K562 (cell line): Measurements from ENCODE around the gene SFPQ. TPM values are rescaled to one million over a fixed set of nuclear protein-coding genes. Genes with fewer than 3 reads are reported as not detected.
"Not testable (repeated sequence)": the region's sequence is repeated elsewhere in the genome, so short reads cannot be mapped to it uniquely, and the experiment has no call there.

ENCODE experiments used
- ATAC-seq: fragments of 200-7000 bp; cut with Tn5 transposase; 3 replicates; pipeline ENCODE4 v1.9.1; 2020; ENCODE audit warnings: moderate library complexity
- BruUV-seq: library from RNA; stranded (reverse); fragments of 400-500 nt; replicated peaks from 2 replicates; lab custom pipeline; 2021; lab: Mats Ljungman, UMichigan
- CTCF ChIA-PET: fragments of 300-600 bp; formaldehyde crosslinking; extraction: SDS; loops from one replicate; lab custom pipeline; 2021; ENCODE audit warnings: low intra/inter-chr PET ratio; lab: Yijun Ruan, JAX
- POLR2A ChIA-PET: fragments of 300-600, 350-650 bp; sonication (Branson Sonifier 250); formaldehyde crosslinking; extraction: SDS; loops from one replicate; lab custom pipeline; 2021; ENCODE audit warnings: antibody characterized with exemption, inconsistent platforms; lab: Yijun Ruan, JAX
- DNase-seq, 4 experiments: peaks; one replicate each; pipeline versions ENCODE4 v3.0.0 to v3.0.0-alpha.2; 2011 to 2018; ENCODE audit warnings: low spot score in 3 of 4, mixed read lengths in 3 of 4; ENCODE audit errors: extremely low read depth in 1 of 4
- FAIRE-seq: peaks from 2 replicates; lab custom pipeline; 2011; peaks lifted over from hg19 to GRCh38; lab: Jason Lieb, UNC
- H2AFZ ChIP-seq: 2 replicates; pipeline ENCODE4 v1.6.0; 2011; ENCODE audit warnings: low read depth, low read length, control low read depth, inconsistent platforms
- H3K27ac ChIP-seq: fragments of 200-600 bp; 3 replicates; pipeline ENCODE4 v1.8.0; 2011; ENCODE audit warnings: low read depth, mild to moderate bottlenecking, control low read depth, inconsistent platforms, low read length, moderate library complexity, mixed read lengths; ENCODE audit errors: extremely low read depth
- H3K27me3 ChIP-seq, 2 experiments: fragments of 300-600 bp in 1 of 2; 2 replicates in 1 of 2; 3 replicates in 1 of 2; pipeline versions ENCODE4 v1.6.0 to v1.8.0; 2011; ENCODE audit warnings: inconsistent platforms in 2 of 2, low read length in 2 of 2, mild to moderate bottlenecking in 1 of 2, mixed read lengths in 1 of 2, moderate library complexity in 1 of 2; ENCODE audit not compliant: control insufficient read depth in 2 of 2, insufficient read depth in 2 of 2
- H3K36me3 ChIP-seq: fragments of 300-600 bp; 3 replicates; pipeline ENCODE4 v1.8.0; 2011; ENCODE audit warnings: mild to moderate bottlenecking, low read length, inconsistent platforms; ENCODE audit not compliant: control insufficient read depth, insufficient read depth
- H3K4me1 ChIP-seq, 2 experiments: fragments of 200-600 bp in 1 of 2; replicated peaks in 1 of 2; 2 replicates in 1 of 2; 3 replicates in 1 of 2; pipeline versions ENCODE4 v1.5.1 to v1.8.0; 2011; ENCODE audit warnings: inconsistent platforms in 2 of 2, low read length in 2 of 2, mild to moderate bottlenecking in 1 of 2, mixed read lengths in 1 of 2, moderate library complexity in 1 of 2; ENCODE audit not compliant: control insufficient read depth in 2 of 2, insufficient read depth in 2 of 2
- H3K4me2 ChIP-seq: 2 replicates; pipeline ENCODE4 v1.6.1; 2011; ENCODE audit warnings: low read length, control low read depth, inconsistent platforms, mixed read lengths; ENCODE audit not compliant: insufficient read depth
- H3K4me3 ChIP-seq: fragments of 200-600 bp; sonication (generic), shearing (Covaris generic); 2 replicates; pipeline ENCODE4 v1.5.1; 2016; ENCODE audit warnings: control low read depth, inconsistent platforms
- H3K79me2 ChIP-seq: fragments of 200-600 bp; 3 replicates; pipeline ENCODE4 v1.8.0; 2011; ENCODE audit warnings: low read length, inconsistent platforms; ENCODE audit not compliant: control insufficient read depth, insufficient read depth
- H3K9ac ChIP-seq, 2 experiments: 2 replicates each; pipeline versions ENCODE4 v1.6.0 to v1.6.1; 2011; ENCODE audit warnings: low read depth in 2 of 2, low read length in 2 of 2, control low read depth in 1 of 2, inconsistent platforms in 1 of 2, mild to moderate bottlenecking in 1 of 2, mixed read lengths in 1 of 2; ENCODE audit not compliant: insufficient read depth in 1 of 2
- H3K9me1 ChIP-seq: one replicate; pipeline ENCODE4 v1.6.0; 2011; ENCODE audit warnings: inconsistent platforms, mild to moderate bottlenecking, low read length, moderate library complexity; ENCODE audit not compliant: control insufficient read depth, insufficient read depth
- H3K9me3 ChIP-seq: replicated peaks from 2 replicates; pipeline ENCODE4 v1.5.1; 2011; ENCODE audit warnings: low read depth, low read length, inconsistent platforms; ENCODE audit not compliant: control insufficient read depth, insufficient read depth
- H4K20me1 ChIP-seq: replicated peaks from 2 replicates; pipeline ENCODE4 v1.6.1; 2011; ENCODE audit warnings: low read length, inconsistent platforms, mixed read lengths; ENCODE audit not compliant: control insufficient read depth, insufficient read depth
- WGBS: fragments of 100-300 bp; shearing (Covaris generic); methylation state at CpG from one replicate; pipeline ENCODE4 v1.1.6; 2016; ENCODE audit warnings: low coverage, mixed read lengths; ENCODE audit not compliant: insufficient coverage; ENCODE audit errors: missing lambda C conversion rate; 5-methylcytosine and 5-hydroxymethylcytosine counted together
- in situ Hi-C: fragments of 300-500 bp; cut with MboI; formaldehyde crosslinking; loops from 4 replicates; pipeline ENCODE4 v1.15.0; 2018; ENCODE audit warnings: inconsistent platforms, mixed read lengths
- intact Hi-C: fragments of 100-400 bp; cut with micrococcal nuclease; formaldehyde crosslinking; loops from 2 replicates; pipeline ENCODE4 v1.14.2; 2022
- polyA plus RNA-seq, 8 experiments: library from polyadenylated mRNA; depleted of rRNA in 4 of 8; stranded (reverse) in 5 of 8; unstranded in 3 of 8; fragments of >200 nt; fragmentation: Nextera tagmentation in 2 of 8; fragmentation: Illumina TruSeq in 1 of 8; extraction: Ambion mirVana in 2 of 8; extraction: Trizol in 1 of 8; gene quantifications; 2 replicates each; pipeline versions ENCODE4 v1.2.1 to v1.2.3, GENCODE V29; 2011 to 2014; ENCODE audit warnings: inconsistent platforms in 1 of 8, missing spikeins in 1 of 8
- total RNA-seq, 7 experiments: library from RNA; depleted of rRNA in 6 of 7; stranded (reverse); fragments of >200 nt in 6 of 7; fragmentation: Illumina TruSeq in 2 of 7; extraction: Trizol in 2 of 7; gene quantifications; 2 replicates each; pipeline versions ENCODE4 v1.2.1 to v1.2.3, GENCODE V29; 2011 to 2021; ENCODE audit warnings: low replicate concordance in 1 of 7

Gene SFPQ
- total and polyA plus RNA-seq, 9 of the 15 experiments (the other 6 are each of a cell fraction or from before 2014, with no cell fraction given), result 69.7 to 562 (median 399) TPM

DNA sequence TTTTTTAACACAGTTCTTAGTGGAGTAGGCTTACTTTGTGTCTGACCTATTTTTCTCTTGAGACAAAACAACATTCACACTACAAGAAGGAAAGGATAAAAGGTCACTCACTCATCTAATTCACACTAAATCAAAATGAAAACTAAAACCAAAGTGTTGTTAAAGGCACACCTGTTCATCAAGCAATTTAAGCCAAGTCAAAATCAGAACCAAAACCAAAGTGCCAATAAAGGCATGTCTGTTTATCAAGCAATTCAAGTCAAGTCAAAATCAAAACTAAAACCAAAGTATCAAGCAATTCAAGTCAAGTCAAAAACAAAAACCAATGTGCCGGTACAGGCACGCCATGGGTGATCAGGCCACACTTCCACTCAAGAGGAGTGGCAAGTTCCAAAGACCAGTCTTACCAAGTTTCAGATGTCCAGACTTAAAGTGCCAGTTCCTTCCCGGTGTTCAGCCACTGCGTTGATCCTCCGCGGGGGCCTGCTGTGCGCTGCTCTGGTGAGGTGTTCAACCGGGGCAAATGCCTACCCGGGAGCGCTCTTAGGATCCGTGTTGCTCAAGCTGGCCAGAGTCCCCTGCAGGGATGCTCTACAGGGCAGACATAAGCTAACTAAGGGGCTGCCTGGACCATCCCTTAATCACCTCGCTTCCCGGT lies 46.9 kb downstream of the SFPQ start:
- H3K79me2 ChIP-seq, H3K4me3 ChIP-seq, H3K4me2 ChIP-seq, H3K27ac ChIP-seq, H3K4me1 ChIP-seq, H3K9me3 ChIP-seq, H3K9ac ChIP-seq, in situ Hi-C loops, H3K36me3 ChIP-seq, BruUV-seq, intact Hi-C loops, H4K20me1 ChIP-seq, DNase-seq, H3K27me3 ChIP-seq, H3K9me1 ChIP-seq, FAIRE-seq, CTCF ChIA-PET: not testable (repeated sequence)
- H2AFZ ChIP-seq, result peak overlapping the region; percentile 35; the same call in 1 of the 2 replicates
- WGBS, result 59% methylated on average over 13 of the region's 13 CpGs
- POLR2A ChIA-PET, result interaction anchor here (0.9 kb wide), 1 partner anchor 12 kb away, joined by 3 read pairs; no protein-coding TSS in a partner anchor
- ATAC-seq, result peak; percentile 33; the same call in 2 of the 3 replicates

DNA sequence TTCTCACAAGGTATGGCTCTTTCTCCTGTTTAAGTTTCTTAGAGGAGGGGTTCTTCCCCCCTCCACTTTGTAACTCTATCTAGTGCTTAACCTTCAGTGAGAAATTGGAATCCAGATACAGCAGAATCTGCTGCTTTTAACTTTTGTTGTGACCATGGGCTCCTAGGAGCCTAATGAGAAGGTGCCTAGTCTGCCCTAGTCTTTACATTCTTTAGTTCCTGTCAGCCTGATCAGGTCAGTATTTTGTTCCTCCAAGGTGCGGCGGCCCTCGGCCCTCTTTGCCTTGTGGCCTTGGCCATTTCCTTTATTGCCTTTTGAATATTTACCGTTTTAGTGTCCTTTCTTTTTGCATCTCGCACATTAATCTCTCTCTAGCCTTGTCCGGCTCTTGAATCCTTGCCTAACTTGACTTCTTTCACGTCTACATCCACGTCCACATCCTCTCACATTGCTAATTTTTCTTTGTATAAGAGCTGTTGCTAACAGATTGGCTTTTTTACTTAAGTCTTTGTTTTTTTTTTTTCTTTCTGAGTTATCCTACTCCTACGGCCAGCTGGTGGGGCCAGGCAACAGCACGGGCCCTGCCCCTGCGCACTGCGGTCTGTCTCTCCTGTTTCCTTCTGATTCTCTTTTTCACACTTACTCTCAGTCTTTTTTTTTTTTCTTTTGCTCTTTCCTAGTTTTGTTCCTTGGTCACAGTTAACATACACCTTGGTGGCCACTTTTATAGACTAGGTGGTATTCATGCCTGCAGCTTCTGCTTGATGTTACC lies 49.0 kb downstream of the SFPQ start:
- no peaks in the 10 kb centered on the region; a peak in 2 of 5 replicates for H3K4me1 ChIP-seq
- no peaks in the 10 kb centered on the region for H3K27me3 ChIP-seq
- no peaks in the 10 kb centered on the region for H3K79me2 ChIP-seq
- BruUV-seq, result no TSS peak
- no peak for FAIRE-seq
- no peak overlapping the region for H3K27ac ChIP-seq
- H3K9me3 ChIP-seq, result no peaks in the 10 kb centered on the region
- in situ Hi-C loops (no loop called here), intact Hi-C loops (no loop called here)
- H4K20me1 ChIP-seq, result no peaks in the 10 kb centered on the region
- H3K4me2 ChIP-seq, result no peak overlapping the region
- peak overlapping the region; percentile 83 for H2AFZ ChIP-seq
- H3K4me3 ChIP-seq, result no peak overlapping the region
- ChIA-PET CTCF (interaction anchor here (0.6 kb wide), 1 partner anchor 955 kb away, joined by 4 read pairs; no protein-coding TSS in a partner anchor), POLR2A (interaction anchor here (0.6 to 1.4 kb wide), 3 partner anchors 14 to 490 kb away, joined by 3 read pairs; no protein-coding TSS in a partner anchor)
- no peaks in the 10 kb centered on the region for H3K36me3 ChIP-seq
- no peak overlapping the region for H3K9ac ChIP-seq
- peak; percentile 76 for ATAC-seq
- no peaks in the 10 kb centered on the region for H3K9me1 ChIP-seq
- WGBS, result 70% methylated on average over 12 of the region's 12 CpGs
- DNase-seq, result no peak
